RWPE1 (cell line): ENCODE measurements around the gene DNASE2B.

Source experiments
- CTCF ChIA-PET: fragments of 350-600 bp; sonication (Branson Sonifier 250); formaldehyde crosslinking; extraction: SDS; loops from one replicate; lab custom pipeline; 2021; lab: Yijun Ruan, JAX
- POLR2A ChIA-PET: fragments of 400-600 bp; formaldehyde crosslinking; extraction: SDS; loops from one replicate; lab custom pipeline; 2020; ENCODE audit warnings: antibody characterized with exemption; ENCODE audit not compliant: low non-redundant PET; lab: Yijun Ruan, JAX
- DNase-seq: peaks from one replicate; pipeline ENCODE4 v3.0.0; 2012; ENCODE audit warnings: low spot score
- H3K27ac ChIP-seq: fragments of 450-650 bp; 2 replicates; pipeline ENCODE4 v1.5.1; 2017
- TF ChIP-seq, protein P1 (sequence below): fragments of 450-650 bp; conservative IDR thresholded peaks from 2 replicates; pipeline ENCODE4 v1.5.1; 2017; ENCODE audit warnings: low read depth, mild to moderate bottlenecking

DNASE2B gene

DNA sequence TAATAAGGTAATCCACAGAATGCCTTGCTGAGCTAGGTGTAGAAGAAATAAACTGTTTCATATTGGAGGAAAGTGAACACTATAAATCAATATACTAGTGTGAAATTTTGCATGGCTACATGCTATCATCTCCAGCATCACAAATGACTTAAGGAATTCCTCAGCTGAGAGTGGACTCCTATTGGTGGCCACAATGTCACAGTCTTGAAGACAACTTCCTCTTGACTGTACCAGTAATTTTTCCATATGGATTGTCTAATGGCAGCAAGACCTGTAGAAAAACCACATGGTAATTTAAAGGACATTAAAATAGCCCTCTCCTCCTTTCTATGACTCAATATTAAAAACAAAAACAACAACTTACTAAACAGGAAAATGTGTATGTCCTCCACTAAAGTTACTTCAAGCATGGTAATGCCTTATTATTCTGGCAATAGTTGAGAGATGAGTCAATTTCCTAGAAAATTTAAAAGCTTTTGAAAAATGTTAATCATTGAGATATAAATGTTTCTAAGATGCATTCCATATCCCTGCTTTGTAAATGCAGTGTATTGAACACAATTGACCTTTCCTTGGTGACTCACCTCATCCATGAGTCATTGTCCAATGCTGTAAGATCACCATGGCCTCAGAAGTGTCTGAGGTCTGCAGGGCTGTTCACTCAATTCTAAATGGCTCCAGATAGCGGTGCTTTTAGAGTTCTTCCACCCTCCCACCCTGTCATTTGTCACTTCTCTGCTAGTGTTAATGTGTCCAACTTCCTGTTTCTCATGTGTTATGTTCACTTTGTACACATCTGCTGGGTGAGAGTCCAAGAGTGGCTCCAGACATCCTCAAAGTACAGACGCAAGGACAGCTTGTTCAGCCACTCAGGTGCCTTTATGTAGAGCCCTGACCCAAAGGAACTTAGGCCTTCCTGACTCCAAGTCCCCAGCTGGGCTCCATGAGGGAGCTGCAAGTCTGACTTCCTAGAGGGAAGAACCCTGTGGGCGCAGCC, 32.8 kb upstream of the DNASE2B start:
- DNase-seq, result peak; percentile 93
- H3K27ac ChIP-seq, result peak overlapping the region; percentile 61
- TF ChIP-seq, protein P1, sequence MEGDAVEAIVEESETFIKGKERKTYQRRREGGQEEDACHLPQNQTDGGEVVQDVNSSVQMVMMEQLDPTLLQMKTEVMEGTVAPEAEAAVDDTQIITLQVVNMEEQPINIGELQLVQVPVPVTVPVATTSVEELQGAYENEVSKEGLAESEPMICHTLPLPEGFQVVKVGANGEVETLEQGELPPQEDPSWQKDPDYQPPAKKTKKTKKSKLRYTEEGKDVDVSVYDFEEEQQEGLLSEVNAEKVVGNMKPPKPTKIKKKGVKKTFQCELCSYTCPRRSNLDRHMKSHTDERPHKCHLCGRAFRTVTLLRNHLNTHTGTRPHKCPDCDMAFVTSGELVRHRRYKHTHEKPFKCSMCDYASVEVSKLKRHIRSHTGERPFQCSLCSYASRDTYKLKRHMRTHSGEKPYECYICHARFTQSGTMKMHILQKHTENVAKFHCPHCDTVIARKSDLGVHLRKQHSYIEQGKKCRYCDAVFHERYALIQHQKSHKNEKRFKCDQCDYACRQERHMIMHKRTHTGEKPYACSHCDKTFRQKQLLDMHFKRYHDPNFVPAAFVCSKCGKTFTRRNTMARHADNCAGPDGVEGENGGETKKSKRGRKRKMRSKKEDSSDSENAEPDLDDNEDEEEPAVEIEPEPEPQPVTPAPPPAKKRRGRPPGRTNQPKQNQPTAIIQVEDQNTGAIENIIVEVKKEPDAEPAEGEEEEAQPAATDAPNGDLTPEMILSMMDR, result no peak
- ChIA-PET POLR2A (no interaction called here), CTCF (no interaction called here)

DNA sequence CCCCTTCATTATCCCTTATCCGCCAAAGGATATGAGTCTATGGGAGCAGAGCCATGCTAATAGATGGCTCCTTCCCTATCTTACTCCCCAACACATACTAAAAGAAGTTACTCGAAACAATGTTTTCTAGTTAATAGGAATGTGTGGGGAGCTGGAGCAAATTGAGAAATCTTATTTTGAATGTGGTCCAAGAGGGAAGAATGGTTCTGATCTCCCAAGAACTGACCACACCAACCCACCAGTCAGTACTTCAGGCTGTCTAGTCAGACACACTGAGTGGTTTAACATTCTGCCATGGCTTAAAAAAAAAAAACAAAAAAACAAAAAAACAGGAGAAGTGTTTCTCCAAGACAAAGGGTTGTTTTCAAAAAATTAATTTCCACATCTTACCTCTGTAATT, 31.5 kb upstream of the DNASE2B start:
- TF ChIP-seq, protein P1, result no peak
- CTCF ChIA-PET, result no interaction called here

DNA sequence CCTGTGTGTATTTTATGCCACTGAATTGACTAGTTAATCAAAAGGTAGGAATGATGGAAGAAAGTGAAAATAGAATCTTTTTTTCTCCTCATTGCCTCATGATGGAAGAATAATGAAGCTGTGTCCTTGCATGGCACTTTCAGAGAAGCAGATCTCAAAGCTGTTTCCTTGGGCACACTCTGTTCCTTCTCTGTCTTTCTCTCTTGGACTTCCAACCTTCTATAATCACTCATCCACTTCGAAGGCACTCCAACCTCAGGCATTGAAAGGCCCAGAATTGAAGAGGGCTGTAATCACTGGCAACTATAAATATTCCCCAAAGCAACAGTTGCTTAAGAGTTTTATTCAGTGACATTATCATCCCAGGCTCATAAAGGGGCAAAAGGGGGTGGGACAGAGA, 31.1 kb upstream of the DNASE2B start:
- CTCF ChIA-PET, result no interaction called here
- TF ChIP-seq, protein P1, result no peak
- no peak for DNase-seq
- H3K27ac ChIP-seq, result no peak overlapping the region
- POLR2A ChIA-PET, result no interaction called here

More for the DNA sequence above, 31.5 kb upstream of the DNASE2B start:
- DNase-seq, result no peak
- H3K27ac ChIP-seq, result no peak overlapping the region
- POLR2A ChIA-PET, result no interaction called here

DNA sequence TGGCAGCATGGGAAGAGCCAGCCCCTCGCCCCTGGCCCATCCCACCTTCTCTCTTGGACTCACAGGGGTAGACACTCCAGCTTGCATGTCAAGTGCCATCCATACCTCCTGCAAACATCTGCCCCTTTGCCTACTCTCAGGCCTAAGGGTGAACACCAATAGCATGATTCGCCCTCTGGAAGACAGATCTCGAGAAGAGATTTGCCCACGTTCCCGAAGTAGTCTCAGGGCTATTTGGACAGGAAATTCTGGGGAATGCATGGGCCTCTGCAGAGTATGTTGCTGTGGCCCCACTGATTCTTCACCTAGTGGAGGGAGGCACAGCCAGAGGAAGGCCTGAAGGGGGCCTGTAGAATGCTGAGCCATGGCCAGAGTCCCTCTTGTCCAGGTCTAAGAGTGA, 29.8 kb upstream of the DNASE2B start:
- no peak for DNase-seq
- POLR2A ChIA-PET, result no interaction called here
- CTCF ChIA-PET, result no interaction called here
- H3K27ac ChIP-seq, result no peak overlapping the region
- TF ChIP-seq, protein P1, result no peak

DNA sequence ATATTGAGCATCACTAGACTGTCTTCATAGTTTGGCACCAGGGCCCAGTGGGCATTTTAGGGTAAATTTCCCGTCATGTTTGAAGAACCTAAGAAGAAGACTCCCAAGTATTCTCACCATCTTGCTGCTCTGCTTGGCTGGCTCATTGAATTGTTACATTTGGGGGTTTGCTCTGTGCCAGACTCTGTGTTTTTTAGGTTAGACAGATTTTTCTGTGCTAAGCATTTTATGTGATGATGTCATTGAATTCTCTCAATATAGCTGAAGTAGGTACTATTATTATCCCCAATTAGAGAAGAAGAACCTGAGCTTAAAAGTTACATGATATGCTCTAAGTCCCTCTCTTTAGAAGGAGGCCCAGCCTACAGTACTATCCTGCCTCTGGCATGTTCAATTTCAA, 28.0 kb upstream of the DNASE2B start:
- ChIA-PET CTCF (interaction anchor here (0.5 kb wide), 1 partner anchor 56 kb away, joined by 4 read pairs; no protein-coding TSS in a partner anchor), POLR2A (no interaction called here)
- TF ChIP-seq, protein P1, result no peak
- DNase-seq, result no peak
- no peak overlapping the region for H3K27ac ChIP-seq

DNA sequence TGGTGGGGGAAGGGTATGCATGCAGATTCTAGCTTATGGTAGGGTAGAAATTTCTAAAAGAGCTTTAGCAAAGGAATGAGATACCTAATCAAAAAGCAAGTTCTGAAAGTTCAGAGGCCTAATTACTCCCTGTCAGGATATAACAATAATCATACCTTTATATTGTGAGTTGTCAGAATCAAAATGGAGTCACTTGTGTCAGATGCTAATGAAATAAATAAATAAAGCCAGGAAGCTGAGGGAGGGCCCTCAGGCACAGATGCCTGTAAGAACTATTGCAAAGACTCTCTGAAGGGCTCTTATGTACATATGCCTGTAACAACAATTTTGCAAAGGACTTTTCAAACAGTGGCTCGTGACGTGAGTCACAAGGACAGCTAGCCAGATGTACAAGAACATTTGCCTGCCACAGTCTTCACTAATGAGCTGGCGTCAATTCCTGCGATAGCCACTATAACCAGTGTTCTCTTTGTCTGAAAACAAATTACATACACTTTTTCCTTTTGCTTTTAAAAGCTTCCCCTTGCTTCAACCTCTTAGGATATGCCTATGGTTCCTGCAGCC, 27.4 kb upstream of the DNASE2B start:
- DNase-seq, result no peak
- CTCF ChIA-PET, result no interaction called here

More for the DNA sequence above, 27.4 kb upstream of the DNASE2B start:
- no peak overlapping the region for H3K27ac ChIP-seq
- POLR2A ChIA-PET, result no interaction called here
- TF ChIP-seq, protein P1, result no peak
